ENCODE measurements around the gene VPREB1.
"Not testable (repeated sequence)": the region's sequence is repeated elsewhere in the genome, so short reads cannot be mapped to it uniquely, and the experiment has no call there.

Gene VPREB1, protein sequence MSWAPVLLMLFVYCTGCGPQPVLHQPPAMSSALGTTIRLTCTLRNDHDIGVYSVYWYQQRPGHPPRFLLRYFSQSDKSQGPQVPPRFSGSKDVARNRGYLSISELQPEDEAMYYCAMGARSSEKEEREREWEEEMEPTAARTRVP

GRCh38 chr22:22244316-22245250, at the start of gene VPREB1:
Gene VPREB1 (plus strand): TSS chr22:22244786. CDS start chr22:22244814, 28 bp downstream.
- DNase-seq (ENCODE audit: low spot score) = no peak

DNA sequence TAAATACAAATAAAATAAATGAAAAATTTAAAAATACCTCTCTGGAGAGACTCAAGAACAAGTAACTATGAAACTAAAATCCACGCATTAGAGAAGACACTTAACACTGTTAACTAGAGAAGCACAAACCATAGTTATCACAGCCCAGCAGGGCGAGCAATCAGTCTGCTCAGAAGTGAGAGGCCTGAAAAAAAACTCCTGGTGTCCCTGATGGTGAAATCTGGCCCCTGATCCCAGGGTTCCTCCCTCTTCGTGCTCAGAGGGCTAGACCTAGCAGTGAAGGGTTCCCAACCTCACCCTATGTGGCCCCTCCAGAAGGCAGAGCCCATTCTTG, 49.7 kb upstream of the VPREB1 start:
- no peak for DNase-seq (ENCODE audit: low spot score)

DNA sequence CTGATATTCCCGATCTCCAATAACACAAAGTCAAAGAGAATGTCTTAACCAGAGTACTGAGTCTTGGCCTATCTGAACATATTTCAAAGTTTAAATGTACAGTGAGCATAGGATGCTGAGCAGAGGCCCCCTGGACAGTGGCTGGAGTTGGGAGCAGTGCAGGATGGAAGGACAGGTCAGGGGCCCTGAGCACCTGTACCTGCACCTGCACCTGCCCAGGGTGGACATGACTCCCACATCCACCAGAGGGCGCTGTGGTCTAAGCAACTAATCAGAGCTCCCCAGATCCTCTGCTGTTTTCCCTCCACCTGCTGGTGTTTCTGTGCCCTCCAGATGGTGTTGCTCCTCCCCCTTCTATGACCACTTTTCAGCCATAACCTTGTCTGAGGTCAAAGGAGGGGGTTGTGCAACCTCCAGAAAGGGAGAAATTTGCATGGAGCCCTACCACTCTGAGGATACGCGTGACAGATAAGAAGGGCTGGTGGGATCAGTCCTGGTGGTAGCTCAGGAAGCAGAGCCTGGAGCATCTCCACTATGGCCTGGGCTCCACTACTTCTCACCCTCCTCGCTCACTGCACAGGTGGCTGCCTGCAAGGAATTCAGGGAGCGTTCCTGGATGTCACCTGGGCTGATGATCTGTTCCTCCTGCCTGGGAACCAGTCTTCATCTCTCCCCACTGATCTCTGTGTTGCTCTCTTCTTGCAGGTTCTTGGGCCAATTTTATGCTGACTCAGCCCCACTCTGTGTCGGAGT, 49.1 kb upstream of the VPREB1 start:
- DNase-seq (ENCODE audit: low spot score) = peak; percentile 56

- no peak for DNase-seq (ENCODE audit: low spot score)
These were observed 48.5 kb upstream of the VPREB1 start for GRCh38 chr22:22196018-22196533.

- no peak for DNase-seq (ENCODE audit: low spot score)
These were observed 47.6 kb upstream of the VPREB1 start for GRCh38 chr22:22196833-22197477.

DNA sequence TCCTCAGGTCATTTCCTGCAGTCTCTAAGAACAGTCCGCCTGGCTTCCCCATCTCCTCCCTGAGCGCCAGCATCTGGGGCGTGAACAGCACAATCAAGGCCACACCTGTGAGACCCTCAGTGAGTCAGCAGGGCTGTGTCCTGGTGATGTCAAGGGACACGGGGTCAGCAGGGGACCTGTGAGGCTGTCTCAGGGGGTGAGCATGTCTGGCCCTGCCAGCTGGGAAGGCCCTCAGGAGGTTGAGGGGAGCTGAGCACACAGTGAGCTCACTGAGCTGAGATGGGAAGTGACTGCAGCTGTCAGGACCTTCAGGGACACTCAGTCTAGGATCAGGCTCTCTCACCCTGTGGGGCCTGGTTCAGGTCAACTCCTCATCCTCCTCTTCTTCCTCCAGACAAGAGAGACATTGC, 46.6 kb upstream of the VPREB1 start:
- DNase-seq (ENCODE audit: low spot score) = no peak

DNA sequence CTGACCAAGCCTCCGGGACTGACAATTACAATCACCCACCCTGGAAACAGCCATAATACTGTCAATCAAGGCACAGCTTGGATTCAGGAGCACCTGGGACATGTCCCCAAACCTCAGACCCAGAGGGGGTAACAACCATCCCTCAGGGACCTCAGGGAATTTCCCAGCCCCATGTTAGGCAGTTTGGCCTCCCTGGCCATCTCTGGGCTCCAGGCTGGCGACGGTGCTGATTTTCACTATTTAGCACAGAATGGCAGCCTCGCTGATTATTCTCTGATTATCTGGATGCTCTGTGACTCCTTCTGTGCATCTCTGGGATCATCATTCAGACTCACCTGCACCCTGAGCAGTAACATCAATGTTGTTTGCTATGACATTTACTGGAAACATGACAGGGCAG, 45.8 kb upstream of the VPREB1 start:
- no peak for DNase-seq (ENCODE audit: low spot score)

GRCh38 chr22:22199634-22200033, 45.0 kb upstream of the VPREB1 start:
- DNase-seq (ENCODE audit: low spot score) = no peak

DNA sequence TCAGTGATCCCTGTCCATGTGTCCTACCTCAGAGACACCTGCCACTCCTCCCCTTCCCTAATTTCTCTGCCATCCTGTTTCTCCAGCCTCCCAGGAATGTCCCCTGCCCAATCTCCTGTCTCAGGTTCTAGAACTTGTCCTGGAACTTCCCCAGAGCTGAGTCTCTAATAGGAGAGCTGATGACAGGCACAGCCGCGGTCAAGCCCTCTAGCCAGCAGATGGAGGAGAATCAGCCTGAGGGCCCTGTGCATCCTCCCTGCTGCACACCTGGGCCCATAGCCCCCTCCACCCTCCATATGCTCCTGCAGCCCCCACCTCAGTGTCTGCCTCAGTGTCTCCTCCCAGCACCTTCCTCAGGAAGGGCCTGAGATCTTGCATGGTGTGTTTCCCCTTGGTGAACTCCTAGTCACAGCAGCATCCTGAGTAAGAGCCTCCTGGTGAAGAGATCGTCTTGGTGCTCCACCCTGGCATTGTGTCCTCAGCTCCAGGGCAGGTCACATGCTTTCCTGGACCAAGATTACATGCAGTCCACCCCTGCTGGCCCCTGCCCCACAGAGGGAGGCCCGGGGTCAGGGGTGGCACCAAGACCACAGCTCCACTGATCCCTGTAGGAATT, 43.9 kb upstream of the VPREB1 start:
- no peak for DNase-seq (ENCODE audit: low spot score)

GRCh38 chr22:22201185-22201929, 43.2 kb upstream of the VPREB1 start:
- DNase-seq (ENCODE audit: low spot score) = peak; percentile 59

DNA sequence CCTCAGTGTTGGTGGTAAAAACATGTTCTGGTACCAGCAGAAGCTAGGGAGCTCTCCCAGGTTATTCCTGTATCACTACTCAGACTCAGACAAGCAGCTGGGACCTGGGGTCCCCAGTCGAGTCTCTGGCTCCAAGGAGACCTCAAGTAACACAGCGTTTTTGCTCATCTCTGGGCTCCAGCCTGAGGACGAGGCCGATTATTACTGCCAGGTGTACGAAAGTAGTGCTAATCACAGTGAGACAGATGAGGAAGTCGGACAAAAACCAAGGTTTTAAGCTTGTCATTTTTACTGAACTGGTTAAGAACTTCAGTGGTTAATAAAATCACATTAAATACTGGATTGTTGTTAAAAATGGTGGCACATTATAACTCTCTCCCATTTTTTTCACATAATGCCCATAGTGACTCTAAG, 42.6 kb upstream of the VPREB1 start:
- no peak for DNase-seq (ENCODE audit: low spot score)

- no peak for DNase-seq (ENCODE audit: low spot score)
These were observed 41.3 kb upstream of the VPREB1 start for GRCh38 chr22:22203048-22203971.

DNA sequence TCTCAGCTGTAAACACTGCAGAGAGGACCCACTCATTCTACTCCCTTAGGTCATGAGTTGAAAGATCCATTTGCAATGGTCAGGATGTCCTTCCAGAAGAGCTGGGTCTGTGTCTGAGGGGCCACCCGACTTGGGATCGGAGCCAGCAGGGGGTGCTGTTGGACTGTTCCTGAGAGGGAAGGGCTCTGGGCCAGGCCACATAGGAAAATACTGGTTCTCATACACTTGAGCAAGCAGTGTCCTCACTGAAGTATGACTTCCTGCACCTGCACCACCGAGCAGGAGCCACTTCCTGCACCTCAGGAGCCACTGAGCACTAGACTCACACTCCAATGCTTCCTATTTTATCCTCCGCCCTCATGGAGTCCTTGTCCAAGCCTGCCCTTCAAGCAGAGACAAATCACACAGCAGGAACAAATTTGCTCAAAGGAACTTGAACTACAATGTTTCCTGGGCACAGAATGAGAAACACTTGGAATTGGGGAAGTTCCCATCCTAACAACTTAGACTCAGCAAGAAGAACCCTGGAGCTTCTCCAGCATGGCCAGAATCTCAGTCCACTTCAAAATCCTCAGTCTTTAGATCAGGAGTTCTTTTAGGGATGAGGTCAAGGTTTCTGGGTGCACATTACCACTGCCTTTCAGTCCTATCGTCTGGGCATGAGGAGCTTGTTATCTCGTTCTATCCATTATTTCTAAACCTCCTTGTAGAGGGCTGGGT, 36.6 kb upstream of the VPREB1 start:
- peak; percentile 63 for DNase-seq (ENCODE audit: low spot score)

- no peak for DNase-seq (ENCODE audit: low spot score)
These were observed 35.9 kb upstream of the VPREB1 start for GRCh38 chr22:22208652-22209051.

DNA sequence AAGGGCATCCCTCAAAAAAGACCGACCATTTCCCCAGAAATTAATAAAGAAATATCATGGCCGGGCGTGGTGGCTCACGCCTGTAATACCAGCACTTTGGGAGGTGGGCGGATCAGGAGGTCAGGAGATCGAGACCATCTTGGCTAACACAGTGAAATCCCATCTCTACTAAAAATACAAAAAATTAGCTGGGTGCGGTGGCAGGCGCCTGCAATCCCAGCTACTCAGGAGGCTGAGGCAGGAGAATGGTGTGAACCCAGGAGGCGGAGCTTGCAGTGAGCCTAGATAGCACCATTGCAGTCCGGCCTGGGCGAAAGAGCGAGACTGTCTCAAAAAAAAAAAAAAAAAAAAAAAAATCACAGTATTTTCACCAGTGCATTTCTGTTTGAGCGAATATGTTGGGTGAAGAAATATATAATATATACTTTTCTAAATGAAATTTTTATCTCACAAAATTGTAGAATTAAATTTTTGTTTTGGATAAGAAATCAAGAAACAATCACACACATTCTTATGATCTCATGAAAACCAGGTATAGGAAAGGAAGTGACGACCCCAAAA, 35.4 kb upstream of the VPREB1 start:
- not testable (repeated sequence) for DNase-seq (ENCODE audit: low spot score)

DNA sequence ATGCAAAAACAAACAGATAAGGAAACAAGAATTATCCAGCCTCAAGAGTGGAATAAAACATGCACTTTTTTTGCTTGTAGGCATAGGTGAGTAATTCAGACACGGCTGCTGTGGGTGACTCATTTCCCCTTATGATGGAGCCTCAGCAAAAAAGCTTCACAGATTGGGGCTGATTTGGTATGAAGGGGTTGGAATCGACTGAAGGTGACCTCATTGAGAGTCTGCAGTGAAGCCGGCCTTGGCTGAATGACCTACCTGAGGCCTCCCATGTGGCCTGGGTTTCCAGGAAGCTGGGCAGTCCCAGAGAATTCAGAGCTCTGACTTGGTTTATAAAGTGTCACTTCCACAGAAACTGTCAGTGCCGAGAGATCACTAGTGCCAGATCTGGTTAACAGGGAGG, 34.2 kb upstream of the VPREB1 start:
- DNase-seq (ENCODE audit: low spot score) = peak; percentile 91

DNA sequence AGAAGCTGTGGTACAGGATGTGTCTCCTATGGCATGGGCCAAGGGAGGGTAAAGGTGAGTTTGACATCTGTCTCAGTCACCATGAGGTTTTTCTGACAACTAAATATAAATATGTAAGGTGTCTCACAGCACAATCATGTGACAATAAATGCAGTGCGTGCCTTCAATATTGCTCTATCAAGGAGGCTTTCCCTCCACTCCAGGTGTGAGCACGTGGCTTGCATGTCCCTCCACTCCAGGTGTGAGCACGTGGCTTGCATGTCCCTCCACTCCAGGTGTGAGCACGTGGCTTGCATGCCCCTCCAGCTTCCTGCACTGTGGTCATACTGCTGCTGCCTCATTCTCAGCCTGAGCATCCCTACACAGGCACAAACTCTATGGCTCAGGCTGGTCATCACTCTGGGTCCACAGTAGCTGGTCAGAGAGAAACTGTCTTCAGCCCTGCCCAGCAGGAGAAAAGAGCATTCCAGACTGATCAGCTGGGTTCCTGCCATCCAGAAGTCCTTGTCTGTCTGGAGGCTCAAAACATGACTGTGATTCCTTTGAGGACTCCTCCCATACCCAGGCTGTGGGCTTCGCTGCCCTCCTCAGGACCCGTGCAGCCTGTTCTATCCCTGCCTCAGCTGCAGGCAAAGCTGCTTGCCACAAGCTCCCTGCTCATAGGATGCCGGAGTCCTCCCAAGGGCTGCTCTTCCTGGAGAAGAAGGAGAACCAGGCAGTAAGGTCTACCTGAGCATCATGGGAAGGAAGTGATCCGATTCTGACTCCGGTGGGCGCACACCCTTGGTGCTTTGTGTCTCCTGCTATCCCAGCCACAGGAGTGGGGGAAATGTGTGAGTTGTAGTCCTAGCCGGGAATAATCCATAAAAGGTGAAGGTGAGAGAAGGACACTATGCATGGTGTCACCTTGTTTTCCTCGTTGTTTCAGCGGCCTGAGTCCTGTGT, 33.4 kb upstream of the VPREB1 start:
- DNase-seq (ENCODE audit: low spot score) = no peak

GRCh38 chr22:22213231-22213630, 31.4 kb upstream of the VPREB1 start:
- no peak for DNase-seq (ENCODE audit: low spot score)

Measured in RKO (cell line).